GM12878 (cell line): ENCODE results near the gene EXOSC1. TPM values are rescaled to one million over a fixed set of nuclear protein-coding genes. Genes with fewer than 3 reads are reported as not detected.

Experiments
- ATAC-seq: fragments of 200-7000 bp; cut with Tn5 transposase; 3 replicates; pipeline ENCODE4 v1.9.1; 2020; ENCODE audit warnings: mild to moderate bottlenecking, moderate library complexity
- BruUV-seq: library from RNA; stranded (reverse); fragments of 400-500 nt; replicated peaks from 2 replicates; lab custom pipeline; 2021; lab: Mats Ljungman, UMichigan
- CTCF ChIA-PET: fragments of 300-600 bp; sonication (Branson Sonifier 250); formaldehyde crosslinking; extraction: SDS; loops from one replicate; lab custom pipeline; 2021; ENCODE audit warnings: inconsistent platforms; lab: Yijun Ruan, JAX
- POLR2A ChIA-PET: fragments of 350-600 bp; formaldehyde crosslinking; extraction: SDS; loops from one replicate; lab custom pipeline; 2021; ENCODE audit warnings: inconsistent platforms; lab: Charles Lee
- RAD21 ChIA-PET: fragments of 300-600 bp; sonication (Branson Sonifier 250); formaldehyde crosslinking; loops from one replicate; lab custom pipeline; 2023; ENCODE audit warnings: antibody characterized with exemption; ENCODE audit not compliant: unreplicated experiment; lab: Charles Lee
- SMC1A ChIA-PET: fragments of 300-600 bp; sonication (Branson Sonifier 250); formaldehyde crosslinking; loops from one replicate; lab custom pipeline; 2023; ENCODE audit not compliant: unreplicated experiment, uncharacterized antibody; lab: Charles Lee
- DNase-seq: peaks from one replicate; pipeline ENCODE4 v3.0.0-alpha.2; 2011; ENCODE audit warnings: low read depth, low spot score
- FAIRE-seq: peaks from 3 replicates; lab custom pipeline; 2011; peaks lifted over from hg19 to GRCh38; lab: Jason Lieb, UNC
- H2AFZ ChIP-seq: 2 replicates; pipeline ENCODE4 v1.6.0; 2011; ENCODE audit warnings: low read depth, low read length, control low read depth; ENCODE audit not compliant: control insufficient read depth
- H3K27ac ChIP-seq: 2 replicates; pipeline ENCODE4 v1.5.1; 2011; ENCODE audit warnings: control low read depth; ENCODE audit not compliant: control insufficient read depth, insufficient read depth
- H3K27me3 ChIP-seq, 2 experiments: replicated peaks in 1 of 2; 2 replicates each; pipeline versions ENCODE4 v1.6.0 to v1.6.1; 2011; ENCODE audit warnings: low read length in 1 of 2; ENCODE audit not compliant: control insufficient read depth in 2 of 2, insufficient read depth in 2 of 2
- H3K36me3 ChIP-seq, 2 experiments: 2 replicates each; pipeline ENCODE4 v1.5.1; 2011; ENCODE audit warnings: low read length in 1 of 2; ENCODE audit not compliant: control insufficient read depth in 2 of 2, insufficient read depth in 2 of 2
- H3K4me1 ChIP-seq: 2 replicates; pipeline ENCODE4 v1.6.1; 2011; ENCODE audit warnings: mild to moderate bottlenecking, low read length, moderate library complexity, mixed read lengths; ENCODE audit not compliant: control insufficient read depth, insufficient read depth
- H3K4me2 ChIP-seq: 2 replicates; pipeline ENCODE4 v1.6.0; 2011; ENCODE audit warnings: control low read depth; ENCODE audit not compliant: control insufficient read depth, insufficient read depth
- H3K4me3 ChIP-seq: fragments of 200-600 bp; sonication (generic); 2 replicates; pipeline ENCODE4 v1.5.1; 2016
- H3K79me2 ChIP-seq: 2 replicates; pipeline ENCODE4 v1.6.0; 2011; ENCODE audit warnings: low read length; ENCODE audit not compliant: control insufficient read depth, insufficient read depth
- H3K9ac ChIP-seq: 2 replicates; pipeline ENCODE4 v1.8.0; 2011; ENCODE audit warnings: low read length, control low read depth, mixed read lengths; ENCODE audit not compliant: control insufficient read depth, insufficient read depth
- H3K9me3 ChIP-seq: replicated peaks from 3 replicates; pipeline ENCODE4 v1.5.1; 2011; ENCODE audit warnings: mild to moderate bottlenecking, low read length; ENCODE audit not compliant: control insufficient read depth, insufficient read depth
- H4K20me1 ChIP-seq: 2 replicates; pipeline ENCODE4 v1.6.0; 2011; ENCODE audit not compliant: control insufficient read depth, insufficient read depth
- CBFB ChIP-seq: IDR thresholded peaks from 2 replicates; pipeline ENCODE4 v1.6.1; 2016; ENCODE audit warnings: antibody characterized with exemption, low read depth
- EED ChIP-seq: sonication (generic); IDR thresholded peaks from 2 replicates; pipeline ENCODE4 v1.6.1; 2016; ENCODE audit warnings: antibody characterized with exemption, low read depth
- HDAC2 ChIP-seq: fragments of 200-600 bp; sonication (generic); IDR thresholded peaks from 2 replicates; pipeline ENCODE4 v1.6.1; 2017
- HDGF ChIP-seq: fragments of 450-650 bp; IDR thresholded peaks from 2 replicates; pipeline ENCODE4 v1.6.1; 2016; ENCODE audit warnings: antibody characterized with exemption
- JUND ChIP-seq: IDR thresholded peaks from 2 replicates; pipeline ENCODE4 v1.6.1; 2012; ENCODE audit warnings: low read depth, mild to moderate bottlenecking, low read length, improper control_type of control experiment, moderate library complexity
- KDM1A ChIP-seq: fragments of 200-600 bp; sonication (generic); IDR thresholded peaks from 2 replicates; pipeline ENCODE4 v1.6.1; 2016; ENCODE audit warnings: borderline replicate concordance
- NFYA ChIP-seq: IDR thresholded peaks from 2 replicates; pipeline ENCODE4 v1.6.1; 2011; ENCODE audit warnings: low read depth, mild to moderate bottlenecking, low read length, improper control_type of control experiment, borderline replicate concordance
- POLR2AphosphoS5 ChIP-seq: IDR thresholded peaks from 2 replicates; pipeline ENCODE4 v1.6.1; 2011; ENCODE audit warnings: mild to moderate bottlenecking, low read length, inconsistent platforms
- PRDM15 ChIP-seq: fragments of 450-650 bp; formaldehyde crosslinking; IDR thresholded peaks from 2 replicates; pipeline ENCODE4 v1.4.0; 2020; ENCODE audit warnings: mild to moderate bottlenecking, moderate library complexity
- RAD51 ChIP-seq: fragments of 450-650 bp; IDR thresholded peaks from 2 replicates; pipeline ENCODE4 v1.6.1; 2016; ENCODE audit warnings: moderate library complexity, mild to moderate bottlenecking, inconsistent platforms
- RELA ChIP-seq: fragments of 450-650 bp; IDR thresholded peaks from 2 replicates; pipeline ENCODE4 v1.8.0; 2014; ENCODE audit warnings: borderline replicate concordance; ENCODE audit not compliant: partially characterized antibody
- RFX5 ChIP-seq: IDR thresholded peaks from 2 replicates; pipeline ENCODE4 v1.6.1; 2011; ENCODE audit warnings: low read depth, low read length, improper control_type of control experiment
- SUZ12 ChIP-seq: fragments of 200-600 bp; sonication (generic); IDR thresholded peaks from one replicate; pipeline ENCODE4 v1.6.1; 2018; ENCODE audit warnings: antibody characterized with exemption, mild to moderate bottlenecking; ENCODE audit not compliant: unreplicated experiment
- TCF3 ChIP-seq: IDR thresholded peaks from 2 replicates; pipeline ENCODE4 v1.6.1; 2012; ENCODE audit warnings: low read depth, mild to moderate bottlenecking, low read length, borderline replicate concordance; ENCODE audit not compliant: insufficient read depth
- TCF7 ChIP-seq: IDR thresholded peaks from 2 replicates; pipeline ENCODE4 v1.6.1; 2014; ENCODE audit warnings: antibody characterized with exemption, borderline replicate concordance
- YBX1 ChIP-seq: fragments of 450-650 bp; IDR thresholded peaks from 2 replicates; pipeline ENCODE4 v1.6.1; 2016; ENCODE audit warnings: antibody characterized with exemption
- WGBS: methylation state at CpG from one replicate; pipeline ENCODE4 v1.1.6; 2016; ENCODE audit warnings: low lambda C conversion rate; ENCODE audit not compliant: insufficient replicate concordance, insufficient coverage; ENCODE audit errors: missing lambda C conversion rate; 5-methylcytosine and 5-hydroxymethylcytosine counted together
- in situ Hi-C: fragments of 300-500 bp; cut with MboI; formaldehyde crosslinking; loops from 9 replicates; pipeline ENCODE4 v1.14.3; 2018; ENCODE audit warnings: mixed read lengths
- intact Hi-C: fragments of 100-400 bp; cut with micrococcal nuclease; formaldehyde crosslinking; loops from one replicate; pipeline ENCODE4 v1.14.2; 2022; ENCODE audit not compliant: unreplicated experiment
- polyA plus RNA-seq, 11 experiments: library from polyadenylated mRNA; depleted of rRNA in 4 of 11; unstranded in 6 of 11; stranded (reverse) in 5 of 11; fragments of >200 nt; fragmentation: Nextera tagmentation in 4 of 11; fragmentation: Illumina TruSeq in 1 of 11; extraction: Ambion mirVana in 4 of 11; extraction: Trizol in 1 of 11; gene quantifications; 1 replicate in 1 of 11; 2 replicates in 10 of 11; pipeline versions ENCODE4 v1.2.1 to v1.2.3, GENCODE V29; 2011 to 2016; ENCODE audit warnings: inconsistent platforms in 2 of 11, missing spikeins in 2 of 11, low read depth in 1 of 11
- total RNA-seq, 4 experiments: library from RNA; depleted of rRNA in 3 of 4; stranded (reverse); fragments of >200 nt in 3 of 4; fragmentation: Illumina TruSeq in 1 of 4; extraction: Trizol in 1 of 4; gene quantifications; 2 replicates each; pipeline versions ENCODE4 v1.2.1 to v1.2.3, GENCODE V29; 2013 to 2021
- TF ChIP-seq, protein P1 (sequence below): IDR thresholded peaks from 2 replicates; pipeline ENCODE4 v1.6.1; 2012; ENCODE audit warnings: low read depth, low read length, improper control_type of control experiment
- TF ChIP-seq, protein P2 (sequence below): IDR thresholded peaks from 2 replicates; pipeline ENCODE4 v1.6.1; 2011; ENCODE audit warnings: low read depth, low read length, improper control_type of control experiment, borderline replicate concordance

EXOSC1 gene
- total and polyA plus RNA-seq, 10 of the 15 experiments (the other 5 are each of a cell fraction or from before 2014, with no cell fraction given), result 43.4 to 121 (median 75.1) TPM

DNA sequence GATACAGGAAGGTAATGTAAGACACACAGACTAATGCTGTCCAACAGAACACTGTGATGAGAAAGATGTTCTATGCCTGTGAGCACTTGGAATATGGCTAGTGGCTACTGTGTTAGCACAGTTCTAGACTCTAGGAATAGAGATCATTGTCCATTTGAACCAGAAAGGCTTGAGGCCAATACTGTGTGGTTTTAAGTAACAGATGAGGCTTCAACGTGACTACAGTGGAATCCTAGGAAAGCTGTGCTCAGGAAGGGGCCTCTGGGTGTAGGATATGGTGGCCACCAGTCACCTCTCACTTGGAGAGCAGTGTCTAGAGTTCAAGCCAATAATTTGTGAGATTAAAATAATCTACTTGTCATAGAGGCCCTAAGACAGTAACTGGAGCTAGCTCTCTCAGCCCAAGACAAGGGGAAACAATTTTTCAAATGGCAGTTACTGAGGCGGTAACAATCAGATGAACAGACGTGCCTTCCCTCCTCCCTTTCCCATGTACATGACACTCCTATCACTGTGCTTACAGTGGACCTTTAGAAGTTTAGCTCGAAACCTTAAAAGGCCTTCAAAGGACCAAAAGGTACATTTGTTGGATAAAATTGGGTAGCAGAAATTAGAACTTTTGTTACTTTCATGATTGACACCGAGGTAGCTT lies 10.4 kb upstream of the EXOSC1 start:
- intact Hi-C loops, result no loop called here

More for the DNA sequence above, 10.4 kb upstream of the EXOSC1 start:
- Histone ChIP-seq H3K9ac (no peak overlapping the region), H3K27me3 (no peaks in the 10 kb centered on the region), H3K4me3 (no peak overlapping the region), H4K20me1 (no peaks in the 10 kb centered on the region), H3K79me2 (no peaks in the 10 kb centered on the region), H3K9me3 (no peaks in the 10 kb centered on the region), H2AFZ (no peak overlapping the region), H3K4me2 (no peak overlapping the region), H3K27ac (no peak overlapping the region), H3K36me3 (peaks cover 16 to 35% of the 10 kb centered on the region in 2 experiments), H3K4me1 (no peaks in the 10 kb centered on the region)
- ATAC-seq (no peak), DNase-seq (no peak), FAIRE-seq (no peak)
- TF ChIP-seq HDGF, result no peak
- TF ChIP-seq RELA, result no peak
- no peak for TF ChIP-seq YBX1
- TF ChIP-seq EED, result no peak
- no peak for TF ChIP-seq CBFB
- TF ChIP-seq SUZ12, result no peak
- no peak for TF ChIP-seq POLR2AphosphoS5
- TF ChIP-seq, protein P1, sequence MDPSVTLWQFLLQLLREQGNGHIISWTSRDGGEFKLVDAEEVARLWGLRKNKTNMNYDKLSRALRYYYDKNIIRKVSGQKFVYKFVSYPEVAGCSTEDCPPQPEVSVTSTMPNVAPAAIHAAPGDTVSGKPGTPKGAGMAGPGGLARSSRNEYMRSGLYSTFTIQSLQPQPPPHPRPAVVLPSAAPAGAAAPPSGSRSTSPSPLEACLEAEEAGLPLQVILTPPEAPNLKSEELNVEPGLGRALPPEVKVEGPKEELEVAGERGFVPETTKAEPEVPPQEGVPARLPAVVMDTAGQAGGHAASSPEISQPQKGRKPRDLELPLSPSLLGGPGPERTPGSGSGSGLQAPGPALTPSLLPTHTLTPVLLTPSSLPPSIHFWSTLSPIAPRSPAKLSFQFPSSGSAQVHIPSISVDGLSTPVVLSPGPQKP, result no peak
- no peak for TF ChIP-seq RFX5
- TF ChIP-seq, protein P2, sequence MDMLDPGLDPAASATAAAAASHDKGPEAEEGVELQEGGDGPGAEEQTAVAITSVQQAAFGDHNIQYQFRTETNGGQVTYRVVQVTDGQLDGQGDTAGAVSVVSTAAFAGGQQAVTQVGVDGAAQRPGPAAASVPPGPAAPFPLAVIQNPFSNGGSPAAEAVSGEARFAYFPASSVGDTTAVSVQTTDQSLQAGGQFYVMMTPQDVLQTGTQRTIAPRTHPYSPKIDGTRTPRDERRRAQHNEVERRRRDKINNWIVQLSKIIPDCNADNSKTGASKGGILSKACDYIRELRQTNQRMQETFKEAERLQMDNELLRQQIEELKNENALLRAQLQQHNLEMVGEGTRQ, result no peak
- TF ChIP-seq PRDM15, result no peak
- TF ChIP-seq NFYA, result no peak
- TF ChIP-seq TCF3, result no peak
- TF ChIP-seq JUND, result no peak
- no peak for TF ChIP-seq KDM1A
- TF ChIP-seq TCF7, result no peak
- TF ChIP-seq HDAC2, result no peak
- no peak for TF ChIP-seq RAD51
- CTCF ChIA-PET, result interaction anchor here (2.2 kb wide), 1 partner anchor 11 kb away, joined by 17 read pairs; no protein-coding TSS in a partner anchor
- 85% methylated on average over 5 of the region's 5 CpGs for WGBS
- in situ Hi-C loops, result no loop called here
- POLR2A ChIA-PET, result interaction anchor here (1.0 kb wide), 1 partner anchor 102 kb away, joined by 3 read pairs; no protein-coding TSS in a partner anchor
- BruUV-seq, result no TSS peak
- SMC1A ChIA-PET, result no interaction called here
- RAD21 ChIA-PET, result no interaction called here
